Muscle layer of colon (tissue), 2 donors: ENCODE measurements around the gene SPTB.

Experiments used
- H3K27ac ChIP-seq: one replicate; pipeline ENCODE4 v1.7.0; 2013; ENCODE audit warnings: low read depth, mild to moderate bottlenecking, low read length, moderate library complexity
- H3K27me3 ChIP-seq, 2 donors: one replicate each; pipeline ENCODE4 v1.7.0; 2013; ENCODE audit warnings: low read length in 2 of 2, mild to moderate bottlenecking in 2 of 2; ENCODE audit not compliant: insufficient read depth in 2 of 2, control insufficient read depth in 1 of 2
- H3K36me3 ChIP-seq: one replicate; pipeline ENCODE4 v1.7.0; 2013; ENCODE audit warnings: mild to moderate bottlenecking, low read length; ENCODE audit not compliant: insufficient read depth
- H3K4me1 ChIP-seq: one replicate; pipeline ENCODE4 v1.7.0; 2013; ENCODE audit warnings: mild to moderate bottlenecking, low read length; ENCODE audit not compliant: insufficient read depth
- H3K4me3 ChIP-seq, 2 donors: one replicate each; pipeline ENCODE4 v1.7.0; 2013; ENCODE audit warnings: low read length in 2 of 2, low read depth in 1 of 2, mild to moderate bottlenecking in 1 of 2, moderate library complexity in 1 of 2
- H3K9ac ChIP-seq: one replicate; pipeline ENCODE4 v1.7.0; 2013; ENCODE audit warnings: low read length
- H3K9me3 ChIP-seq: one replicate; pipeline ENCODE4 v1.7.0; 2013; ENCODE audit warnings: mild to moderate bottlenecking, low read length
- donor health status: abdominal sarcoma.
- donor health status: Adenocarcinoma of cecum.

SPTB gene

DNA sequence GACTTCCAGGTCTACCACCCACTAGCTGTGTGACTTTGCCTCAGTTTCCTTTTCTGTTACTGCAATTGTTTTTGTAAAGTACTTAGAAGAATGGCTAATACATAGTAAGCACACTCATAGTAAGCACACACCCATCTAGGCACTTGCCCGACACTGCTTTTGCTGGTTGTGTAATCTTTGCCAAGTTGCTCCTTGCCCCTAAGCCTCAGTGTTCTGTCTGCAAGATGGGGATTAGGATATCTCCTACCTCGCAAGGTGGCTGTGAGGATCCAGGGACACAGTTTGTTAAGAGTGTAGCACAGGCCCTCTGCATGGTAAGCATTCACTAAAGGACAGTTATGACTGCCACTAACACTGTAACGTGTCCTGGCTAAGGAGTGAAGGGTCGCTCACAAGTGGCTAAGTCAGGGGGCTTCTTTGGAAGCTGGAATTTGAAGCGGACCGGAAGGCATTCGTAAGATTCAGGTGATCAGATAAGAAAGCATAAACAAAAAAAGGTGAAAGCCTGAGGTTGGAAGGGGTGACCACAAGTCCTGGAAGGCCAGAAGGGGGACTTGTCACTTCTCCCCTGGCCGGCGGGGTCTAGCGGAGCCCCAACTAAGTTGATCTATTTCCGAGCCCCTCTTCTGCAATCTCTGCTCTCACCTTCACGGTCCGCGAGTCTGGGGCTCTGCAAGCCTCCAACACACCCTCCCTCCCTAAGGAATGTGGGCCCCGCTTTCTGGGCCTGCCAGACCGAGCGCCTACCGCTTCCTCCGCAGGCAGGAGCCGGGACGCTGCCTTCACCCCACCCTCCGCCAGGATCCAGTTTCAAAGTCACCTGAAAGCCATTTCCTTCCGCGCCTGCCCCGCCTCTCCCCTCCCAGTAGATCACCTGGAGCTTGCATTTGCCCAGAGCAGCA, 177.0 kb downstream of the SPTB start:
- Histone ChIP-seq H3K27ac (peak overlapping the region; percentile 90), H3K27me3 (no peaks in the 10 kb centered on the region), H3K9ac (no peak overlapping the region), H3K36me3 (no peaks in the 10 kb centered on the region), H3K4me1 (peaks cover 35% of the 10 kb centered on the region), H3K9me3 (no peaks in the 10 kb centered on the region), H3K4me3 (peak overlapping the region in 1 of 2 donors; percentile 81)

DNA sequence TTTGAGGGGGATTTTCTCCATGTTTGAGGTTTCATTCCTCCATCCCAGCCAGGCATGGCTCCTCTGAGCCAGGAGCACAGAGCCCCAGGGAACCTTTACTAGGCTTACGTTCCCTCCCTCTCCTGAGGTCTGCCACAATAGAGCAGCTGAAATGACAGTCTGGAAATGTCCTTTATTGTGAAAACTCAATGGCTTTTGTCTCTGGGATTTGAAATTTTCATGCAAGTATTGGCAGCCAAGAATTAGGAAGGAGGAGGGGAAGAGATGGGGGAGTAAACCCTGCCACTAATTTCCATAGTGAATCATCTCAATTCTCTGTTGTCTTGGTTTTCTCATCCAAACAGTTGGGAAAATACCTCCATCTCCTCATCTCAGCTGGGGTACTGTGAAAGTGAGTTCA, 178.0 kb downstream of the SPTB start:
- Histone ChIP-seq H3K9me3 (no peaks in the 10 kb centered on the region), H3K27ac (no peak overlapping the region), H3K36me3 (no peaks in the 10 kb centered on the region), H3K9ac (no peak overlapping the region), H3K4me3 (no peak overlapping the region), H3K4me1 (peaks cover 26% of the 10 kb centered on the region), H3K27me3 (no peaks in the 10 kb centered on the region)

DNA sequence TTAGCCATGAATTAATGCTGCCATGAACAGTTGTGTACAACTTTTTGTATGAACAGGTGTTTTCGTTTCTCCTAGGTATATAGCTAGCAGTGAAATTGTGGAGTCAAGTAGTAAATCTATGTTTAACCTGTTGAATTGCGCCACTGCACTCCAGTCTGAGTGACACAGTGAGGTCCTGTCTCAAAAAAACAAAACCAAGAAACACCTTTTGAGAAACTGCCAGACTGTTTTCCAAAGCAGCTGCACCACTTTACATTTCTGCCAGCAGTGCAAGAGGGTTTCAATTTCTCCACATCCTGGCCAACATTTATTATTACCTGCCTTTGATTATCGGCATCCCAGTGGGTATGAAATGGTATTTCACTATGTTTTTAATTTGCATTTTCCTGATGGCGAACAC, 178.8 kb downstream of the SPTB start:
- no peak overlapping the region for H3K4me3 ChIP-seq
- no peak overlapping the region for H3K9ac ChIP-seq
- H3K36me3 ChIP-seq: no peaks in the 10 kb centered on the region
- no peaks in the 10 kb centered on the region for H3K9me3 ChIP-seq
- no peaks in the 10 kb centered on the region for H3K27me3 ChIP-seq
- peaks cover 26% of the 10 kb centered on the region for H3K4me1 ChIP-seq
- no peak overlapping the region for H3K27ac ChIP-seq

DNA sequence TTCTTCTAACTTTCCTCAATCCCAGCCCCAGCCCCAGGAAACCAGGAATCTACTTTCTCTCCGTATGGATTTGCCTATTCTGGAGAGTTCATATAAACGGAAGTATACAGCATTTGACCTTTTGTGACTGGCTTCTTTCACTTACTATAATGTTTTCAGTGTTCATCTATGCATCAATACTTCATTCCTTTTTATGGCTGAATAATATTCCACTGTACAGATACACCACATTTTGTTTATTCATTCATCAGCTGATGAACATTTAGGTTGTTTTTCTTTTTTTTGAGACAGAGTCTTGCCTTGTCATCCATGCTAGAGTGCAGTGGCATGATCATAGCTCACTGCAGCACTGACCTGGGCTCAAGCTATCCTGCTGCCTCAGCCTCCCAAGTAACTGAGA, 179.4 kb downstream of the SPTB start:
- H3K27me3 ChIP-seq: no peaks in the 10 kb centered on the region
- H3K4me3 ChIP-seq: no peak overlapping the region
- no peaks in the 10 kb centered on the region for H3K9me3 ChIP-seq
- no peaks in the 10 kb centered on the region for H3K36me3 ChIP-seq
- peaks cover 21% of the 10 kb centered on the region for H3K4me1 ChIP-seq
- no peak overlapping the region for H3K27ac ChIP-seq
- no peak overlapping the region for H3K9ac ChIP-seq

DNA sequence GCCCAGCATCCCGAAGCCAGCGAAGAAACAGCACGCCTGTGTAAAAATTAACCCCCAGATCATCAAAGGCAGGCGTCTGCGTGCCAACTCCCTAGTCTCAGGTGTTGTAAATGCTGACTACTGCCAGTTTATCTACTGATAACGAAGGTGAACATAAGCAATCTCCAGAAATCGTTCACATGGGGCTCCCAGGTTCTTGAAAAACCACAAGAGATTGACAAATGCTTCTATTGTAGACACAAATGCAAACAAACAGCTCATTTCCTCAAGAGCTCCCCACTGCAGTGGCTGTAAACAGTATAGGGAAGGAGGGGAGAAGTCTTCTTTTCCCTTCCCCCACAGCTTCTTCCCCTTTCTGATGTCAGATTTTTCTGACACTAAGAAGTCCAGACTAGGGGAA, 180.8 kb downstream of the SPTB start:
- H3K4me3 ChIP-seq: no peak overlapping the region
- no peaks in the 10 kb centered on the region for H3K27me3 ChIP-seq
- no peaks in the 10 kb centered on the region for H3K36me3 ChIP-seq
- H3K27ac ChIP-seq: peak overlapping the region; percentile 30
- H3K9me3 ChIP-seq: no peaks in the 10 kb centered on the region
- peaks cover 27% of the 10 kb centered on the region for H3K4me1 ChIP-seq
- H3K9ac ChIP-seq: no peak overlapping the region

DNA sequence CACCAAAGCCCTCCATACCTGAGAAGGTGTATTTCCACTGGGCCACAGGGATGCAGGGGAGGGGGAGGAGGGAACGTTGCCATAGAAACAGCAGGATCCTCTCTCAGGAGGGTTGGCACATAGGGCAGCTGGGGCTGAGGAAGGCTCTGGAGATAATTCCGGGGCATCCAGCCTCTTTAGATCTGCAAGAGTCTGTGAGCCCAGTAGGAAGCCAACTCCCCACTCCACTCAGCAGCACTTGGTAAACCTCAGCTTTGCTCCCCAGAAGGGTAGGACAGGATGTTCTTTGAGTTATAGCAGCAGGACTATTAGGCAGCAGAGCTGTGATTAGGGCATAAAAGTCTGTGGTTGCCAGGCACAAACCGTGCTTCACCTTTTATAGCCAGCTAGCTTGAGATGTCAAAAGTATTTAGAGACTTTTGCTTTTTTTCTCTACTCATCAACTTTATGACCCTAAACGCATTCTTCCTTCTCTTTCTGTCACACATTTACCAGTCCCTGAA, 183.3 kb downstream of the SPTB start:
- Histone ChIP-seq H3K4me3 (no peak overlapping the region), H3K36me3 (no peaks in the 10 kb centered on the region), H3K27me3 (no peaks in the 10 kb centered on the region), H3K9ac (no peak overlapping the region), H3K4me1 (peaks cover 21% of the 10 kb centered on the region), H3K27ac (no peak overlapping the region), H3K9me3 (no peaks in the 10 kb centered on the region)
